ENCODE data around the gene PKP3.

GRCh38 chr11:426851-427250, 32.8 kb downstream of the PKP3 start:
- TF ChIP-seq ESRRA (IDR thresholded peaks at IDR 0.05; ENCODE audit: borderline replicate concordance, low read depth) (no peak), CBX3 (IDR thresholded peaks at IDR 0.05; ENCODE audit: borderline replicate concordance in 1 of 2, low read length in 2 of 2) (no peak), ZNF41 (CRISPR knock-in tag; conservative IDR thresholded peaks at IDR 0.05) (no peak), RBM22 (IDR thresholded peaks at IDR 0.05; ENCODE audit: low read depth, low read length, poor library complexity, severe bottlenecking) (no peak), EZH2 (IDR thresholded peaks at IDR 0.05; ENCODE audit: borderline replicate concordance, low read depth, low read length) (no peak), NR2F6 (CRISPR knock-in tag; IDR thresholded peaks at IDR 0.05) (no peak), CTCF (IDR thresholded peaks at IDR 0.05 in 2 of 3, conservative IDR thresholded peaks at IDR 0.05 in 1 of 3; ENCODE audit: insufficient read depth in 2 of 3, low read depth in 1 of 3, low read length in 3 of 3) (no peak)

Measured in K562 (cell line).